Measurements from ENCODE around the gene RGPD8. TPM values are rescaled to one million over a fixed set of nuclear protein-coding genes. Genes with fewer than 3 reads are reported as not detected.

The RGPD8 gene
- total and polyA plus RNA-seq, 2 of the 13 experiments (the other 11 are each of a cell fraction or from before 2014, with no cell fraction given) = 2.3 to 12.8 TPM

DNA sequence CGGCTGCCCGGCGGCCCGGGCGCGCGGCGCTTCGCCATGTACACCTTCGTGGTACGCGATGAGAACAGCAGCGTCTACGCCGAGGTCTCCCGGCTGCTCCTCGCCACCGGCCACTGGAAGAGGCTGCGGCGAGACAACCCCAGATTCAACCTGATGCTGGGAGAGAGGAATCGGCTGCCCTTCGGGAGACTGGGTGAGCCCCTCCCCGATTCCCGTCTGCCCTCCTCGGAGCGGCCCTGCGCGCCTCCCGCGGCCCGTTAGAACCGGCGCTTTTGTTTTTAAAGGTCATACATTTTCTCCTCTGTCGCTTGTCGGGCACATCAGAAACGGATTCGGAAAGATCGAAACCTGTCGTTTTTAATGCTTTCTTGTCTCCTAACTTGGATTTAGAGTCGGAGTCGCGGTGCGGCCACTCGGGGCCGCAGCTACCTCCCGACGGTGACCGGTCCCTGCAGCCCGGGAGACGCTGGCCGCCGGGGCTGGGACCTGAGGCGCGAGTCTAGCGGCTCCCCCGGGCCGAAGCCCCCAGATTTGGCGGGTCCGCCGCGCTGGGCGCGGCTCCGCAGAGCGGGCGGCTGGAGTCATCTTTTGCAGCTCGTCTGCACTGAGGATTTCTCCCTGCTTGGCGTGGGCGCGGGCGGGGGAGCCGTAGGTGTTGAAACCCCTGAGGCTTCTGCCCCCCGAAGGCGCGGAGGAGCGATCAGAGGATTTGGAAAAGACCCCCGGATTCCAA lies 49.0 kb upstream of the RGPD8 start (continued):
- TF ChIP-seq RNF219 (CRISPR knock-in tag; IDR thresholded peaks at IDR 0.05) (no peak), MLLT10 (CRISPR knock-in tag; IDR thresholded peaks at IDR 0.05) (no peak), THAP7 (CRISPR knock-in tag; IDR thresholded peaks at IDR 0.05) (0 out of 2 replicates have a peak, but pooled peaks have one; percentile 34), ATF1 (CRISPR knock-in tag; IDR thresholded peaks at IDR 0.05) (no peak), TCF12 (IDR thresholded peaks at IDR 0.05) (no peak), TCF12 (CRISPR knock-in tag; IDR thresholded peaks at IDR 0.05) (peak; percentile 58), ZNF44 (CRISPR knock-in tag; IDR thresholded peaks at IDR 0.05) (no peak), KMT2B (CRISPR knock-in tag; IDR thresholded peaks at IDR 0.05) (peak; percentile 65; the same call in 1 of the 2 replicates), SPEN (CRISPR knock-in tag; IDR thresholded peaks at IDR 0.05; ENCODE audit: low read depth) (0 out of 2 replicates have a peak, but pooled peaks have one; percentile 5), ZNF230 (CRISPR knock-in tag; IDR thresholded peaks at IDR 0.05) (no peak), IRF2 (CRISPR knock-in tag; IDR thresholded peaks at IDR 0.05) (no peak), SNAI1 (CRISPR knock-in tag; IDR thresholded peaks at IDR 0.05; ENCODE audit: borderline replicate concordance) (no peak), ZFY (CRISPR knock-in tag; IDR thresholded peaks at IDR 0.05) (peak; percentile 59), TCF7 (IDR thresholded peaks at IDR 0.05; ENCODE audit: low read depth) (no peak), ZNF788 (CRISPR knock-in tag; IDR thresholded peaks at IDR 0.05; ENCODE audit: borderline replicate concordance) (peak; percentile 9; the same call in 1 of the 2 replicates), ZNF441 (CRISPR knock-in tag; IDR thresholded peaks at IDR 0.05; ENCODE audit: borderline replicate concordance) (0 out of 2 replicates have a peak, but pooled peaks have one; percentile 49), EED (CRISPR knock-in tag; IDR thresholded peaks at IDR 0.05) (no peak), KDM2A (CRISPR knock-in tag; IDR thresholded peaks at IDR 0.05; ENCODE audit: borderline replicate concordance, low read depth) (peak; percentile 46; the same call in 1 of the 2 replicates), ZNF777 (CRISPR knock-in tag; IDR thresholded peaks at IDR 0.05) (peak; percentile 86)
- TF ChIP-seq, protein P1, sequence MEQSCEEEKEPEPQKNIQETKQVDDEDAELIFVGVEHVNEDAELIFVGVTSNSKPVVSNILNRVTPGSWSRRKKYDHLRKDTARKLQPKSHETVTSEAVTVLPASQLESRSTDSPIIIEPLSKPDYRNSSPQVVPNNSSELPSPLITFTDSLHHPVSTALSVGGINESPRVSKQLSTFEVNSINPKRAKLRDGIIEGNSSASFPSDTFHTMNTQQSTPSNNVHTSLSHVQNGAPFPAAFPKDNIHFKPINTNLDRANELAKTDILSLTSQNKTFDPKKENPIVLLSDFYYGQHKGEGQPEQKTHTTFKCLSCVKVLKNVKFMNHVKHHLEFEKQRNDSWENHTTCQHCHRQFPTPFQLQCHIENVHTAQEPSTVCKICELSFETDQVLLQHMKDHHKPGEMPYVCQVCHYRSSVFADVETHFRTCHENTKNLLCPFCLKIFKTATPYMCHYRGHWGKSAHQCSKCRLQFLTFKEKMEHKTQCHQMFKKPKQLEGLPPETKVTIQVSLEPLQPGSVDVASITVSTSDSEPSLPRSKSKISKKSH (CRISPR knock-in tag; IDR thresholded peaks at IDR 0.05; ENCODE audit: borderline replicate concordance) = no peak
- TF ChIP-seq, protein P2, sequence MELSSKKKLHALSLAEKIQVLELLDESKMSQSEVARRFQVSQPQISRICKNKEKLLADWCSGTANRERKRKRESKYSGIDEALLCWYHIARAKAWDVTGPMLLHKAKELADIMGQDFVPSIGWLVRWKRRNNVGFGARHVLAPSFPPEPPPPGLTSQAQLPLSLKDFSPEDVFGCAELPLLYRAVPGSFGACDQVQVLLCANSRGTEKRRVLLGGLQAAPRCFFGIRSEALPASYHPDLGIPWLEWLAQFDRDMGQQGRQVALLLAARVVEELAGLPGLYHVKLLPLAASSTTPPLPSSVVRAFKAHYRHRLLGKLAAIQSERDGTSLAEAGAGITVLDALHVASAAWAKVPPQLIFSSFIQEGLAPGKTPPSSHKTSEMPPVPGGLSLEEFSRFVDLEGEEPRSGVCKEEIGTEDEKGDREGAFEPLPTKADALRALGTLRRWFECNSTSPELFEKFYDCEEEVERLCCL (CRISPR knock-in tag; IDR thresholded peaks at IDR 0.05; ENCODE audit: borderline replicate concordance) = no peak
- TF ChIP-seq, protein P3, sequence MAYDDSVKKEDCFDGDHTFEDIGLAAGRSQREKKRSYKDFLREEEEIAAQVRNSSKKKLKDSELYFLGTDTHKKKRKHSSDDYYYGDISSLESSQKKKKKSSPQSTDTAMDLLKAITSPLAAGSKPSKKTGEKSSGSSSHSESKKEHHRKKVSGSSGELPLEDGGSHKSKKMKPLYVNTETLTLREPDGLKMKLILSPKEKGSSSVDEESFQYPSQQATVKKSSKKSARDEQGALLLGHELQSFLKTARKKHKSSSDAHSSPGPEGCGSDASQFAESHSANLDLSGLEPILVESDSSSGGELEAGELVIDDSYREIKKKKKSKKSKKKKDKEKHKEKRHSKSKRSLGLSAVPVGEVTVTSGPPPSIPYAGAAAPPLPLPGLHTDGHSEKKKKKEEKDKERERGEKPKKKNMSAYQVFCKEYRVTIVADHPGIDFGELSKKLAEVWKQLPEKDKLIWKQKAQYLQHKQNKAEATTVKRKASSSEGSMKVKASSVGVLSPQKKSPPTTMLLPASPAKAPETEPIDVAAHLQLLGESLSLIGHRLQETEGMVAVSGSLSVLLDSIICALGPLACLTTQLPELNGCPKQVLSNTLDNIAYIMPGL (CRISPR knock-in tag; IDR thresholded peaks at IDR 0.05; ENCODE audit: borderline replicate concordance in 1 of 2, low read depth in 1 of 2) = peak; percentile 66 to 72; a peak in 2 of 4 replicates

Data from HepG2 (cell line).